IMR-90 (cell line): ENCODE measurements around the gene REN. TPM values are rescaled to one million over a fixed set of nuclear protein-coding genes. Genes with fewer than 3 reads are reported as not detected.

ENCODE experiments used
- ATAC-seq: fragments of 200-7000 bp; cut with Tn5 transposase; 2 replicates; pipeline ENCODE4 v1.9.1; 2020; ENCODE audit warnings: low read depth, mild to moderate bottlenecking, moderate library complexity
- BruUV-seq: library from RNA; stranded (reverse); fragments of 400-500 nt; replicated peaks from 2 replicates; lab custom pipeline; 2021; lab: Mats Ljungman, UMichigan
- CTCF ChIA-PET: fragments of 300-600 bp; formaldehyde crosslinking; extraction: SDS; loops from one replicate; lab custom pipeline; 2021; ENCODE audit warnings: antibody characterized with exemption; lab: Yijun Ruan, JAX
- POLR2A ChIA-PET: fragments of 300-600 bp; sonication (Branson Sonifier 250); formaldehyde crosslinking; loops from one replicate; lab custom pipeline; 2022; ENCODE audit warnings: antibody characterized with exemption; ENCODE audit not compliant: unreplicated experiment; lab: Charles Lee
- DNase-seq: peaks from one replicate; pipeline ENCODE4 v3.0.0; 2013
- H2AFZ ChIP-seq: replicated peaks from 2 replicates; pipeline ENCODE3; 2013; ENCODE audit warnings: low read length, mild to moderate bottlenecking; ENCODE audit not compliant: poor library complexity
- H2AK5ac ChIP-seq: 2 replicates; pipeline ENCODE4 v1.6.1; 2013; ENCODE audit warnings: low read depth, low read length, inconsistent platforms
- H2AK9ac ChIP-seq: replicated peaks from 2 replicates; pipeline ENCODE3; 2013; ENCODE audit warnings: mild to moderate bottlenecking, low read depth, low read length, moderate library complexity; ENCODE audit not compliant: poor library complexity
- H2BK120ac ChIP-seq: 2 replicates; pipeline ENCODE4 v1.6.1; 2013; ENCODE audit warnings: low read depth, low read length, inconsistent platforms
- H2BK15ac ChIP-seq: 3 replicates; pipeline ENCODE4 v1.6.1; 2013; ENCODE audit warnings: low read depth, low read length, inconsistent platforms
- H2BK20ac ChIP-seq: 2 replicates; pipeline ENCODE4 v1.6.1; 2013; ENCODE audit warnings: low read depth, mild to moderate bottlenecking, inconsistent platforms, low read length, moderate library complexity
- H2BK5ac ChIP-seq: 2 replicates; pipeline ENCODE4 v1.6.1; 2013; ENCODE audit warnings: mild to moderate bottlenecking, low read depth, low read length, inconsistent platforms; ENCODE audit not compliant: poor library complexity, severe bottlenecking
- H3K14ac ChIP-seq: replicated peaks from 2 replicates; pipeline ENCODE4 v1.6.1; 2013; ENCODE audit warnings: low read depth, low read length, inconsistent platforms
- H3K18ac ChIP-seq: 2 replicates; pipeline ENCODE4 v1.6.1; 2013; ENCODE audit warnings: low read depth, low read length, control low read depth
- H3K23ac ChIP-seq: 2 replicates; pipeline ENCODE4 v1.6.1; 2013; ENCODE audit warnings: low read depth, low read length, inconsistent platforms
- H3K27ac ChIP-seq: 2 replicates; pipeline ENCODE4 v1.5.1; 2013; ENCODE audit warnings: mild to moderate bottlenecking, control low read depth, low read length; ENCODE audit not compliant: insufficient read depth
- H3K27me3 ChIP-seq: 2 replicates; pipeline ENCODE4 v1.6.1; 2013; ENCODE audit warnings: low read length; ENCODE audit not compliant: control insufficient read depth, insufficient read depth
- H3K36me3 ChIP-seq: 2 replicates; pipeline ENCODE4 v1.6.1; 2013; ENCODE audit warnings: low read length, mixed read lengths; ENCODE audit not compliant: control insufficient read depth, insufficient read depth
- H3K4ac ChIP-seq: 2 replicates; pipeline ENCODE4 v1.6.1; 2013; ENCODE audit warnings: low read depth, low read length, inconsistent platforms
- H3K4me1 ChIP-seq: 2 replicates; pipeline ENCODE4 v1.6.1; 2013; ENCODE audit warnings: low read length, mixed read lengths; ENCODE audit not compliant: control insufficient read depth, insufficient read depth
- H3K4me2 ChIP-seq: 2 replicates; pipeline ENCODE4 v1.6.1; 2013; ENCODE audit warnings: low read depth, mild to moderate bottlenecking, control low read depth, low read length, moderate library complexity
- H3K4me3 ChIP-seq: 2 replicates; pipeline ENCODE4 v1.5.1; 2013; ENCODE audit warnings: low read depth, mild to moderate bottlenecking, control low read depth, low read length, moderate library complexity; ENCODE audit not compliant: insufficient read depth
- H3K56ac ChIP-seq: 2 replicates; pipeline ENCODE4 v1.6.1; 2013; ENCODE audit warnings: low read length, inconsistent platforms; ENCODE audit not compliant: insufficient read depth; ENCODE audit errors: extremely low read depth
- H3K79me1 ChIP-seq, 2 experiments: 2 replicates each; pipeline ENCODE4 v1.6.1; 2013; ENCODE audit warnings: low read length in 2 of 2, inconsistent platforms in 1 of 2, low read depth in 1 of 2
- H3K9ac ChIP-seq: 2 replicates; pipeline ENCODE4 v1.6.1; 2013; ENCODE audit warnings: low read depth, low read length, control low read depth
- H3K9me1 ChIP-seq: 2 replicates; pipeline ENCODE4 v1.6.1; 2013; ENCODE audit warnings: low read length, inconsistent platforms; ENCODE audit not compliant: insufficient read depth
- H3K9me3 ChIP-seq: 2 replicates; pipeline ENCODE4 v1.6.1; 2013; ENCODE audit warnings: low read length; ENCODE audit not compliant: control insufficient read depth, insufficient read depth
- H4K20me1 ChIP-seq: 2 replicates; pipeline ENCODE4 v1.6.1; 2013; ENCODE audit warnings: low read length, inconsistent platforms; ENCODE audit not compliant: insufficient read depth
- H4K5ac ChIP-seq: 2 replicates; pipeline ENCODE4 v1.6.1; 2013; ENCODE audit warnings: mild to moderate bottlenecking, low read depth, low read length, control low read depth
- H4K8ac ChIP-seq, 2 experiments: 2 replicates each; pipeline ENCODE4 v1.6.1; 2013; ENCODE audit warnings: low read depth in 2 of 2, low read length in 2 of 2, control low read depth in 1 of 2, inconsistent platforms in 1 of 2
- H4K91ac ChIP-seq: 2 replicates; pipeline ENCODE4 v1.6.1; 2013; ENCODE audit warnings: low read depth, low read length, inconsistent platforms; ENCODE audit not compliant: insufficient read depth
- BHLHE40 ChIP-seq: fragments of 150-350 bp; IDR thresholded peaks from 2 replicates; pipeline ENCODE4 v1.6.1; 2016; ENCODE audit warnings: mild to moderate bottlenecking, low read depth, low read length
- CEBPB ChIP-seq: IDR thresholded peaks from 2 replicates; pipeline ENCODE4 v1.6.1; 2012; ENCODE audit warnings: low read depth, low read length, improper control_type of control experiment
- MAFK ChIP-seq: IDR thresholded peaks from 2 replicates; pipeline ENCODE4 v1.6.1; 2012; ENCODE audit warnings: low read depth, low read length, improper control_type of control experiment
- MAZ ChIP-seq: IDR thresholded peaks from 2 replicates; pipeline ENCODE4 v1.6.1; 2012; ENCODE audit warnings: low read depth, mild to moderate bottlenecking, low read length, improper control_type of control experiment, moderate library complexity, borderline replicate concordance
- MXI1 ChIP-seq: IDR thresholded peaks from 2 replicates; pipeline ENCODE4 v1.6.1; 2012; ENCODE audit warnings: low read depth, mild to moderate bottlenecking, low read length, moderate library complexity, borderline replicate concordance
- NFE2L2 ChIP-seq: fragments of 150-350 bp; IDR thresholded peaks from 2 replicates; pipeline ENCODE4 v1.6.1; 2016; ENCODE audit warnings: low read depth, mild to moderate bottlenecking, low read length
- POLR2A ChIP-seq: IDR thresholded peaks from 2 replicates; pipeline ENCODE4 v1.6.1; 2012; ENCODE audit warnings: mild to moderate bottlenecking, low read depth, low read length
- RAD21 ChIP-seq: IDR thresholded peaks from 2 replicates; pipeline ENCODE4 v1.6.1; 2012; ENCODE audit warnings: low read length, improper control_type of control experiment
- RCOR1 ChIP-seq: IDR thresholded peaks from 2 replicates; pipeline ENCODE4 v1.6.1; 2012; ENCODE audit warnings: mild to moderate bottlenecking, low read length, improper control_type of control experiment; ENCODE audit not compliant: insufficient replicate concordance
- RFX5 ChIP-seq: IDR thresholded peaks from 2 replicates; pipeline ENCODE4 v1.8.0; 2012; ENCODE audit warnings: low read depth, mild to moderate bottlenecking, low read length, moderate library complexity
- SMC3 ChIP-seq: fragments of 150-350 bp; IDR thresholded peaks from 2 replicates; pipeline ENCODE4 v1.6.1; 2016; ENCODE audit warnings: low read depth, mild to moderate bottlenecking, antibody characterized with exemption, low read length, moderate library complexity
- WGBS, 2 experiments: methylation state at CpG; one replicate each; pipeline versions ENCODE4 v1.1.5 to v1.1.7; 2013; ENCODE audit warnings: missing lambda C conversion rate in 2 of 2; ENCODE audit not compliant: insufficient read length in 1 of 2; ENCODE audit errors: extremely low coverage in 2 of 2; 5-methylcytosine and 5-hydroxymethylcytosine counted together
- dilution Hi-C: fragments of 300-500 bp; cut with HindIII; formaldehyde crosslinking; loops from one replicate; pipeline ENCODE4 v1.14.3; 2018; ENCODE audit warnings: low sequenced_read_pairs; ENCODE audit not compliant: unreplicated experiment
- in situ Hi-C: fragments of 300-500 bp; cut with MboI; formaldehyde crosslinking; loops from 3 replicates; pipeline ENCODE4 v1.14.3; 2019; ENCODE audit warnings: low sequenced_read_pairs, inconsistent platforms, mixed read lengths
- intact Hi-C: fragments of 100-400 bp; cut with micrococcal nuclease; formaldehyde crosslinking; loops from 2 replicates; pipeline ENCODE4 v1.10.0; 2022
- polyA plus RNA-seq, 3 experiments: library from polyadenylated mRNA; depleted of rRNA; stranded (reverse); fragments of >200 nt; gene quantifications; 2 replicates each; pipeline ENCODE4 v1.2.3, GENCODE V29; 2012; ENCODE audit warnings: low replicate concordance in 1 of 3
- total RNA-seq: library from RNA; depleted of rRNA; stranded (reverse); fragments of >200 nt; gene quantifications from 2 replicates; pipeline ENCODE4 v1.2.3, GENCODE V29; 2012
- TF ChIP-seq, protein P1 (sequence below): fragments of 150-350 bp; IDR thresholded peaks from 2 replicates; pipeline ENCODE4 v1.6.1; 2017; ENCODE audit warnings: mild to moderate bottlenecking, antibody characterized with exemption, low read length, low read depth
- TF ChIP-seq, protein P2 (sequence below): conservative IDR thresholded peaks from 2 replicates; pipeline ENCODE4 v1.5.1; 2012; ENCODE audit warnings: mild to moderate bottlenecking, low read depth, low read length, improper control_type of control experiment
- TF ChIP-seq, protein P3 (sequence below): fragments of 150-350 bp; IDR thresholded peaks from 2 replicates; pipeline ENCODE4 v1.6.1; 2016; ENCODE audit warnings: low read depth, mild to moderate bottlenecking, low read length, moderate library complexity, borderline replicate concordance

Gene REN
- total and polyA plus RNA-seq, 2 of the 4 experiments (the other 2 are of a cell fraction), result 0.54 to 1.2 TPM

DNA sequence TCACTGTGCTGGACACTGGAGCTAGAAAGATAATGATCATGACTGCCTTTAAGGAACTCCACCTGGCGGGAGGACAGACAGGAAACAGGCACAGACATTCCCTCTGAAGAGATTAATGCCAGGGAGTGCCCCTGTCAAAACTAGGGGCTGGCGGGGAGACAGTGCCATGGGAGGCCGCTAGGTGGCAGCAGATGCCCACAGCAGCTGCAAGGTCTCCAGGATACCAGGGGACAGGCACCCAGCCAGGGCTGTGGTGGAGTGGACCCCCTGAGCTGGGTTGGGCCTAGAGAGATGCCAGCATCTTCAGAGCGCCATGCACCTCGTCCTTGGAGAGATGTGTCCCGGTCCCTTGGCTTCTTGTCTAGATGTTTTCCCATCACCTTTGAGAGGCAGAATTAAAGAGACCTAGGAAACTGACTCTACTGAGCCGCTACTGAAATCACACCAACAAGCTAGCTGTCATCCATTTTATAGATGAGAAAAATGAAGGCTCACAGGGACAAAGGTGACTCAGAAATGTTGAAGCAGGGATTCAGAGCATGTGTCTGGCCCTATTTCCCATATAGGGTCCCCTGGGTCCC, 3.6 kb downstream of the REN start:
- Histone ChIP-seq H3K56ac (no peak overlapping the region), H3K4me1 (no peaks in the 10 kb centered on the region), H4K20me1 (no peaks in the 10 kb centered on the region), H4K8ac (peak overlapping the region in 1 of 2 experiments; percentile 11; a peak in 1 of 4 replicates), H4K5ac (no peak overlapping the region), H3K18ac (no peak overlapping the region), H3K4me3 (no peak overlapping the region), H2BK20ac (peak overlapping the region; percentile 75; the same call in 1 of the 2 replicates), H2BK5ac (no peak overlapping the region), H3K79me1 (no peaks in the 10 kb centered on the region), H3K4ac (peak overlapping the region; percentile 58; the same call in 1 of the 2 replicates), H3K36me3 (no peaks in the 10 kb centered on the region), H2BK15ac (peak overlapping the region; percentile 3; the same call in 1 of the 3 replicates), H2BK120ac (peak overlapping the region; percentile 81; the same call in 1 of the 2 replicates), H3K9me1 (no peaks in the 10 kb centered on the region), H3K14ac (0 out of 2 replicates have a peak overlapping the region, but pooled peaks have one; percentile 52), H4K91ac (0 out of 2 replicates have a peak overlapping the region, but pooled peaks have one; percentile 43), H3K9me3 (no peaks in the 10 kb centered on the region), H2AK5ac (peak overlapping the region; percentile 86), H3K9ac (no peak overlapping the region), H3K23ac (no peak overlapping the region), H3K27ac (no peak overlapping the region), H2AFZ (peak overlapping the region; percentile 60), H2AK9ac (peak overlapping the region; percentile 94), H3K27me3 (peaks cover 1% of the 10 kb centered on the region; the same call in 1 of the 2 replicates), H3K4me2 (no peak overlapping the region)
- DNase-seq, result peak; percentile 56
- intact Hi-C loops, result loop anchor here (1.0 to 5.0 kb wide), 4 partner anchors 45 to 340 kb away; no protein-coding TSS in a partner anchor
- CTCF ChIA-PET, result interaction anchor here (0.5 to 2.6 kb wide), 21 partner anchors 8 to 341 kb away, joined by 3 to 32 read pairs (median 4); partner anchors contain the start of genes GOLT1A, KISS1 and PLEKHA6
- POLR2A ChIA-PET, result no interaction called here
- WGBS, 2 experiments, result 0% methylated on average over 3 of the region's 7 CpGs; no CpG with 5 or more reads in 1 of the 2 experiments
- dilution Hi-C loops, result loop anchor here (25.0 kb wide), 1 partner anchor 225 kb away; no protein-coding TSS in a partner anchor
- no TSS peak for BruUV-seq
- ATAC-seq, result peak; percentile 98
- in situ Hi-C loops, result no loop called here
- TF ChIP-seq, protein P1, sequence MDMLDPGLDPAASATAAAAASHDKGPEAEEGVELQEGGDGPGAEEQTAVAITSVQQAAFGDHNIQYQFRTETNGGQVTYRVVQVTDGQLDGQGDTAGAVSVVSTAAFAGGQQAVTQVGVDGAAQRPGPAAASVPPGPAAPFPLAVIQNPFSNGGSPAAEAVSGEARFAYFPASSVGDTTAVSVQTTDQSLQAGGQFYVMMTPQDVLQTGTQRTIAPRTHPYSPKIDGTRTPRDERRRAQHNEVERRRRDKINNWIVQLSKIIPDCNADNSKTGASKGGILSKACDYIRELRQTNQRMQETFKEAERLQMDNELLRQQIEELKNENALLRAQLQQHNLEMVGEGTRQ, result no peak
- TF ChIP-seq MAFK (no peak), NFE2L2 (no peak), RCOR1 (no peak), CEBPB (no peak), MXI1 (no peak), POLR2A (peak; percentile 58), SMC3 (peak; percentile 93), MAZ (0 out of 2 replicates have a peak, but pooled peaks have one; percentile 42), BHLHE40 (no peak), RAD21 (peak; percentile 99), RFX5 (no peak)
- TF ChIP-seq, protein P2, sequence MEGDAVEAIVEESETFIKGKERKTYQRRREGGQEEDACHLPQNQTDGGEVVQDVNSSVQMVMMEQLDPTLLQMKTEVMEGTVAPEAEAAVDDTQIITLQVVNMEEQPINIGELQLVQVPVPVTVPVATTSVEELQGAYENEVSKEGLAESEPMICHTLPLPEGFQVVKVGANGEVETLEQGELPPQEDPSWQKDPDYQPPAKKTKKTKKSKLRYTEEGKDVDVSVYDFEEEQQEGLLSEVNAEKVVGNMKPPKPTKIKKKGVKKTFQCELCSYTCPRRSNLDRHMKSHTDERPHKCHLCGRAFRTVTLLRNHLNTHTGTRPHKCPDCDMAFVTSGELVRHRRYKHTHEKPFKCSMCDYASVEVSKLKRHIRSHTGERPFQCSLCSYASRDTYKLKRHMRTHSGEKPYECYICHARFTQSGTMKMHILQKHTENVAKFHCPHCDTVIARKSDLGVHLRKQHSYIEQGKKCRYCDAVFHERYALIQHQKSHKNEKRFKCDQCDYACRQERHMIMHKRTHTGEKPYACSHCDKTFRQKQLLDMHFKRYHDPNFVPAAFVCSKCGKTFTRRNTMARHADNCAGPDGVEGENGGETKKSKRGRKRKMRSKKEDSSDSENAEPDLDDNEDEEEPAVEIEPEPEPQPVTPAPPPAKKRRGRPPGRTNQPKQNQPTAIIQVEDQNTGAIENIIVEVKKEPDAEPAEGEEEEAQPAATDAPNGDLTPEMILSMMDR, result peak; percentile 99
- TF ChIP-seq, protein P3, sequence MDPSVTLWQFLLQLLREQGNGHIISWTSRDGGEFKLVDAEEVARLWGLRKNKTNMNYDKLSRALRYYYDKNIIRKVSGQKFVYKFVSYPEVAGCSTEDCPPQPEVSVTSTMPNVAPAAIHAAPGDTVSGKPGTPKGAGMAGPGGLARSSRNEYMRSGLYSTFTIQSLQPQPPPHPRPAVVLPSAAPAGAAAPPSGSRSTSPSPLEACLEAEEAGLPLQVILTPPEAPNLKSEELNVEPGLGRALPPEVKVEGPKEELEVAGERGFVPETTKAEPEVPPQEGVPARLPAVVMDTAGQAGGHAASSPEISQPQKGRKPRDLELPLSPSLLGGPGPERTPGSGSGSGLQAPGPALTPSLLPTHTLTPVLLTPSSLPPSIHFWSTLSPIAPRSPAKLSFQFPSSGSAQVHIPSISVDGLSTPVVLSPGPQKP, result no peak
